HG03095 (cell line): ENCODE data around the gene SLC13A3.

Experiments used
- ATAC-seq: cut with Tn5 transposase; IDR thresholded peaks from one replicate; pipeline ENCODE4 v1.9.1; 2021; ENCODE audit warnings: moderate library complexity; ENCODE audit not compliant: unreplicated experiment

Gene SLC13A3

DNA sequence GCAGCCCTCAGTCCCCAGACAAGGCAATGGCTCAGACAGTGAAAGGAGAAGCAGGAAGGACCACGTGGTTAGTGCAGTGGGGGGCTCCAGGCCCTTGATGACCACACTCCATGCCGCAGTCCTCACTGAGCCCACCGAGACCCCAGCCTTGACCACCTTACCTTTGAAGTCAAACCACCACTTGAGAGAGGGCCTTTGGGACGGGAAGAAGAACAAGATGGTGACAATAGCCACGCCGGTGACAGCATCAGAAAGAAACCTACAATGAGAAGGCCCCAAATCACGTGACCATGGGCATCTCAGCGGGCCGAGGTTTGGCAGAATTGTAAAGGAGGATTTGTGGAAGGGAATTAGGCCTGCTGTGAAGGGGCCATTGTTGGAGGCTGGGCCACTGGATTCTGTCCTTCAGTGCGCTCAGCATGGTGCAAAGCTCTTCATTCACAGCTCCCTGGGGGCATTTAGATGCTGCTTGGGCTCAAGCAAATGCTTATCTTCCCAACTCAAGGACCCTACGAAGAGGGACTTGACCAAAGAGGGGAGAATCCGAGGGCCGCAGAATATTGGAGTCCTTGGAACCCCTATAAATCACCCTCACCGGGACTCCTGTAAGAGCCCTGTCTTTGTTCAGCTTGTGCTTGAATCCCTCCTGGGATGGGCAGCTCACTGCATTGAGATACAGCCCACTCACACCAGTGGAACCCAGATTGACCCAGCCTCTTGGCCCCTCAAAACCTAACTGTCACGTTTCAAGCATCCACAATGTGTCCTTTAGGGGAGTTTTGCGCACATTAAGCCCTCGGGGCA lies 67.6 kb downstream of the SLC13A3 start:
- no peak for ATAC-seq

DNA sequence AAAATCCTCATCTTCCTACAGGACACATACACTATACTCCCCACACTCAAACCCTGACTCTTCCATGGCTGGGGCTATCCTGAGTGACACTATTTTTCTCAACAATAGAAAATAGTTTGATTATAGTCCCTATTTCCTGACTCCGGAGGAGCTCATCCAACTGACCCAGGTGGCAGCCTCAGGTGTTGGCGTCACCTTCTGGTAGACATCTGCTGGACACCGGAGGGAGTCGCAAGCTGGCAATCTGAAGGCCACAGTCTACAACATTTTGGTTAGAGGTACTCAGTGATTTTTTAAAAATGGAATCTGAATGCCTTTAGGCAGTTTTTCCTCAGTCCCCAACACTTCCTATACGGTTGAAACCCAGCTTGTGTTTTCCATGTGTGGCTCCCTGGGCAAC lies 68.6 kb downstream of the SLC13A3 start:
- ATAC-seq = no peak

DNA sequence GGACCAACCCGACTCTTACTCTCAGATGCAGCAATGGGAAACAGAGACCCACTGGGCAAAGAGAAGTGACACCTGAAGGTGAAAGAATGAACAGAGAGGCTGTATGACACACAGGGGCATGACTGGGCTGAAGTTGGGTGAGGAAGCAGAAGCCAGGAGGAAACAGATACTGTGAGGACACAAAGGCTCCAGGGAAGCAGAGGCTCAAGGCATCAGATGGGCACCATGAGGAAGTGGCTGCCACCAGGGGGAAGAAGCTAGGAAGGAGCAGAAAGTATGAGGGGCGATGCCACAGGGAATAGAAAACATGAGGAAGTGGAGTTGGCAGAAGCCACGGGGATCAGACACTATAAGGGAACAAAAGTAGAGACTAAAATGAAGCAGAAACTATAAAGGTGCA lies 69.9 kb downstream of the SLC13A3 start:
- no peak for ATAC-seq

GRCh38 chr20:46580613-46581205 lies 70.5 kb downstream of the SLC13A3 start:
- no peak for ATAC-seq

GRCh38 chr20:46578745-46579144 lies 72.5 kb downstream of the SLC13A3 start:
- ATAC-seq = no peak

DNA sequence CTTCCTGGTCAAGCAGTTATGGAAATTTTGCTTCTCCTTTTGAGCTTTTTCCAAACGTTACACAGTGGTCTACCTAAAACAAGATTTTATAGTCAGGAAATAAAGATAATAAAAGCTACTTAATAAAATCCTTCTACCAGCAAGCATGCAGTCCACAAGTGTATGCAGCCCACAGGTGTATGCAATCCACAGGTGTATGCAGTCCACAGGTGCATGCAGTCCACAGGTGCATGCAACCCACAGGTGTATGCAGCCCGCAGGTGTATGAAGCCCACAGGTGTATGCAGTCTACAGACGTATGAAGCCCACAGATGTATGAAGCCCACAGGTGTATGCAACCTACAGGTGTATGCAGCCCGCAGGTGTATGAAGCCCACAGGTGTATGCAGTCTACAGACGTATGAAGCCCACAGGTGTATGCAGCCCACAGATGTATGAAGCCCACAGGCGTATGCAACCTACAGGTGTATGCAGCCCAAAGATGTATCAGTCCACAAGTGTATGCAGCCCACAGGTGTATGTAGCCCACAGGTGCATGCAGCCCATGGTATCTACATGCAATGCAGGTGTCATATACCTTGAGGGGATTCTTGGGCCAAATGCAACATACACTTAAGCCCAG lies 74.4 kb downstream of the SLC13A3 start:
- ATAC-seq = no peak

- ATAC-seq = no peak
Measured at GRCh38 chr20:46575937-46576461, 75.3 kb downstream of the SLC13A3 start.

- no peak for ATAC-seq
Measured at GRCh38 chr20:46575394-46575793, 75.9 kb downstream of the SLC13A3 start.

GRCh38 chr20:46573788-46574584 lies 77.3 kb downstream of the SLC13A3 start:
- no peak for ATAC-seq

DNA sequence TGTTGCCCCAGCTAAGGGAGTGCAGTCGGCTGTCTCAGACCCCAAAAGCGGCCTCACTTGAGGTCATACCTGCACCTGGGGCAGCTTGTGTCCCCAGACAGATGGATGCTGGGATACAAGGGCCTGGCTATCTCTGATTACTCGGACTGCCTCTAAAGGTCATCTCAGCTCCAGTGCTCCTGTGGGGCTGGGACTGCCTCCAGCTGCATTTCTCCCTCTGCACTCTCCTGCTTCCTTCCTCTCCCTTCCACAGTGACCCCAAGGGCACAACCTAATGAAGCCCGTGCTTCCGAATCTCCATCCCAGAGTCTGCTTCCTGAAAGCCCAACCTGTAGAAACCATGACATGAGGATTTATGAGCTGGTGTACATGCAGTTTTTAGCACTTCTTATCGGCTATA lies 78.0 kb downstream of the SLC13A3 start:
- no peak for ATAC-seq

GRCh38 chr20:46572790-46573189 lies 78.5 kb downstream of the SLC13A3 start:
- ATAC-seq = no peak

DNA sequence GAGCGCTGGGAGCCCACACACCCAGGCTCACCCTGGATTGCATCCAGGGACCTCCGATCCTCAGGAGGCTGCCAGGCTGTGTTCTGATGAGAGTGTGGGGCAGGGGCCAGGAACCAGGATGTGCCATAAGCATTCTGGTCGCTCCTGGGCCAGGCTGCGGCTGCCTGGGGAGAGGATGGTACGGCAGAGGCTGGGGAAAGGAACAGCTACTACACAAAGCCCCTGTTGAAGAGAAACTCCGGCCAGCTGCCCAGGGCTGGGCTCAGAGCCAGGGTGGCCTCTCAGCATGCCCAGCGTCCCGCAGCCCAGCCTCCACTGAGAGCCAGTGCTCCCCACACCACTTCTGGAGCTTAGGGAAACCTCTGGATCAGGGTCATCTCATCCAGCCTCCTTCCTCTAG lies 79.1 kb downstream of the SLC13A3 start:
- ATAC-seq = no peak

GRCh38 chr20:46571418-46571817 lies 79.8 kb downstream of the SLC13A3 start:
- no peak for ATAC-seq

- ATAC-seq = no peak
Measured at GRCh38 chr20:46570956-46571355, 80.3 kb downstream of the SLC13A3 start.

DNA sequence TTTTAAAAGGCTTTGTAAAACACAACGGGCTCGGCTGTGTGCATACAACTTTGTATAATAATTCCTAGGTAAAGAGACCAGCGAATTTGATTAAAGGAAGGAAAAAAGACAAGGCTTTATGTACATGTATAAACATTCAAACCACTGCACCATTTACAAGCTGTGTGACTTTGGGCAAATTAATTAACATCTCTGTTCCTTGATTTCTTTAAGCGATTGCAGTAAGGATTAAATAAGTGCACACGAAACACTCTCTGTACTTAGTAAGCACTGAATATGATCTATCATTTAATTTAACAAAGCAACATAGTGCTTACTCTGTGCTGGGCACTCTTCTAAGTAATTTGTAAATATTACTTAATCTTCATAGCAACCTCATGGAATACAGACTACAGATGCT lies 81.3 kb downstream of the SLC13A3 start:
- no peak for ATAC-seq

DNA sequence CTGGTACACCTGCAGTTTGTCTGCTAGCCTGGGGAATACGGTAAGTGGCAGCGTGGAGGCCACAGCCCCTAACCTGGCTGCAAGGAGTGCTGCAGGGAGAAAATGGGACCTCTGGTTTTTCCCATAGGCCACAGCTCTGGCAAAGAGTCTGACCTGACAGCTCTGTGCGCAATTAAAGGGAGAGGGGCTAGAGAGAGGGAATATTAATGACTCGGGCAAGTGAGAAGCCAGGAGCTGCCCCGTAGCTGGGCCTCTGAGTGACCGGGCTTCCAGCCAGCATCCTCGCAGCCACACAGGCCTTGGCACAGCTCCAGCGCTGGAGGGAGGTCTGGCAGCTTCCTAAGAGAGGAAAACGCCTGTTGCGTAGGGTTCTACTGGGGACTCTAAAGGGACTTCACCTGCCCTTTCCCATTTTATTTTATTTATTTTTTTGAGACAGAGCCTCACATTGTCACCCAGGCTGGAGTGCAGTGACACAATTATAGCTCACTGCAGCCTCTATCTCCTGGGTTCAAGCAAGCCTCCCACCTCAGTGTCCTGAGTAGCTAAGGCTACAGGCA lies 82.6 kb downstream of the SLC13A3 start:
- no peak for ATAC-seq

DNA sequence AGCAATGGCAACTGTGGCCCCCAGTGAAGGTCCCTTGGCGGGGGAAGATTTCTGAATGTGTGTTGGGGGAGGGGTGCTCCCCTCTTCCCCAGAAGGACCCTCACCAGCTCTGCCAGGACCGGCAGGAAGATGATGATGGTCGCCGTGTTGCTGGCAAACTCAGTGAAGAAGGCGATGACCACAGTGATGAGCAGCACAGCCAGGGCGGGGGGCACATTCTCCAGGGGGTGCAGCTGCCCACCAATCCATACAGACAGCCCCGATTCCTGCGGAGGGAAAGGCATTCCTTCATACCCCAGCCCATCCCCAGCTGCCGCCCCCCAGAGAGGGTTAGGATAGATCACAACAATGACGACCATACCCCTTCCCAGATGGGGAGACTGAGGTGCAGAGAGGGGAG lies 85.1 kb downstream of the SLC13A3 start:
- ATAC-seq = no peak

GRCh38 chr20:46564241-46564957 lies 86.9 kb downstream of the SLC13A3 start:
- no peak for ATAC-seq

- no peak for ATAC-seq
Measured at GRCh38 chr20:46563860-46564221, 87.4 kb downstream of the SLC13A3 start.

- ATAC-seq = no peak
Measured at GRCh38 chr20:46563170-46563859, 87.9 kb downstream of the SLC13A3 start.
